Liver (tissue), 3 donors: ENCODE measurements around the gene NDUFA13.

Source experiments
- ATF3 ChIP-seq: IDR thresholded peaks from 2 replicates; pipeline ENCODE4 v1.6.1; 2016; ENCODE audit warnings: antibody characterized with exemption
- CTCF ChIP-seq: fragments of 150-350 bp; IDR thresholded peaks from 2 replicates; pipeline ENCODE4 v1.5.1; 2017; ENCODE audit warnings: improper control_type of control experiment, low read depth, low read length; ENCODE audit not compliant: missing input control
- EGR1 ChIP-seq, 2 donors: IDR thresholded peaks; 2 replicates each; pipeline ENCODE4 v1.6.1; 2016 to 2018; ENCODE audit warnings: antibody characterized with exemption in 2 of 2, low read depth in 2 of 2
- GABPA ChIP-seq, 2 donors: IDR thresholded peaks in 1 of 2; conservative IDR thresholded peaks in 1 of 2; 2 replicates each; pipeline ENCODE4 v1.6.1; 2016; ENCODE audit warnings: antibody characterized with exemption in 2 of 2, mild to moderate bottlenecking in 1 of 2, moderate library complexity in 1 of 2
- JUND ChIP-seq, 2 donors: IDR thresholded peaks; 2 replicates each; pipeline ENCODE4 v1.6.1; 2016; ENCODE audit warnings: antibody characterized with exemption in 2 of 2
- REST ChIP-seq: IDR thresholded peaks from 2 replicates; pipeline ENCODE4 v1.6.1; 2016; ENCODE audit warnings: antibody characterized with exemption, mild to moderate bottlenecking
- SP1 ChIP-seq: IDR thresholded peaks from 2 replicates; pipeline ENCODE4 v1.6.1; 2018; ENCODE audit warnings: antibody characterized with exemption, mild to moderate bottlenecking
- TAF1 ChIP-seq: conservative IDR thresholded peaks from 2 replicates; pipeline ENCODE4 v1.6.1; 2016; ENCODE audit warnings: antibody characterized with exemption, mild to moderate bottlenecking
- donor health status: healthy.
- donor health status: healthy.

- TF ChIP-seq CTCF (no peak), GABPA (IDR thresholded peaks at IDR 0.05 in 1 of 2, conservative IDR thresholded peaks at IDR 0.05 in 1 of 2) (no peak), SP1 (no peak), REST (no peak), EGR1 (IDR thresholded peaks at IDR 0.05; ENCODE audit: low read depth in 2 of 2) (no peak), JUND (IDR thresholded peaks at IDR 0.05) (no peak), ATF3 (no peak), TAF1 (no peak)
Observed at GRCh38 chr19:19470579-19470978, 45.4 kb upstream of the NDUFA13 start.
